Spleen (tissue), 11 donors: ENCODE results near the gene MARCHF2. TPM values are rescaled to one million over a fixed set of nuclear protein-coding genes. Genes with fewer than 3 reads are reported as not detected.

Experiments
- DNase-seq: peaks from one replicate; pipeline ENCODE4 v3.0.0-alpha.2; 2020
- H3K27ac ChIP-seq, 8 donors: fragments of 200-600 bp; sonication (generic) in 7 of 8; 1 replicate in 4 of 8; 2 replicates in 4 of 8; pipeline versions ENCODE4 v1.5.0 to v1.8.0; 2016 to 2021; ENCODE audit warnings: inconsistent platforms in 4 of 8, mild to moderate bottlenecking in 4 of 8, moderate library complexity in 1 of 8
- H3K27me3 ChIP-seq, 7 donors: fragments of 200-600 bp; sonication (generic) in 6 of 7; replicated peaks in 1 of 7; 1 replicate in 4 of 7; 2 replicates in 3 of 7; pipeline versions ENCODE4 v1.5.0 to v1.8.0; 2016 to 2021; ENCODE audit warnings: inconsistent platforms in 3 of 7, mild to moderate bottlenecking in 1 of 7
- H3K36me3 ChIP-seq, 6 donors: fragments of 200-600 bp; sonication (generic) in 5 of 6; 1 replicate in 4 of 6; 2 replicates in 2 of 6; pipeline versions ENCODE4 v1.5.0 to v1.8.0; 2016 to 2021; ENCODE audit warnings: inconsistent platforms in 2 of 6
- H3K4me1 ChIP-seq, 6 donors: fragments of 200-600 bp; sonication (generic) in 5 of 6; 1 replicate in 3 of 6; 2 replicates in 3 of 6; pipeline versions ENCODE4 v1.5.0 to v1.8.0; 2016 to 2021; ENCODE audit warnings: inconsistent platforms in 3 of 6
- H3K4me3 ChIP-seq, 8 donors: fragments of 200-600 bp; sonication (generic) in 7 of 8; 1 replicate in 4 of 8; 2 replicates in 4 of 8; pipeline versions ENCODE4 v1.5.0 to v1.8.0; 2016 to 2021; ENCODE audit warnings: inconsistent platforms in 4 of 8, mild to moderate bottlenecking in 4 of 8, moderate library complexity in 2 of 8
- H3K9me3 ChIP-seq, 8 donors: fragments of 200-600 bp; sonication (generic) in 7 of 8; 1 replicate in 4 of 8; 2 replicates in 4 of 8; pipeline versions ENCODE4 v1.5.0 to v1.8.0; 2016 to 2021; ENCODE audit warnings: inconsistent platforms in 4 of 8
- CTCF ChIP-seq, 11 experiments: fragments of 200-600 bp in 7 of 11; fragments of 450-650 bp in 4 of 11; sonication (generic) in 4 of 11; IDR thresholded peaks in 8 of 11; conservative IDR thresholded peaks in 3 of 11; 1 replicate in 7 of 11; 2 replicates in 4 of 11; pipeline versions ENCODE4 v1.4.0 to v1.8.0; 2016 to 2021; ENCODE audit warnings: antibody characterized with exemption in 11 of 11, inconsistent platforms in 4 of 11, mild to moderate bottlenecking in 1 of 11
- POLR2A ChIP-seq, 3 donors: fragments of 450-650 bp; IDR thresholded peaks; one replicate each; pipeline ENCODE4 v1.5.1; 2017; ENCODE audit warnings: antibody characterized with exemption in 3 of 3, mild to moderate bottlenecking in 1 of 3
- POLR2AphosphoS5 ChIP-seq, 3 donors: sonication (generic); formaldehyde crosslinking; IDR thresholded peaks; one replicate each; pipeline ENCODE4 v1.5.1; 2017; ENCODE audit warnings: antibody characterized with exemption in 3 of 3
- WGBS, 5 donors: extraction: QIAGEN DNeasy Blood & Tissue Kit in 3 of 5; methylation state at CpG; one replicate each; pipeline versions ENCODE4 v1.1.5 to v1.1.7; 2013 to 2018; 5-methylcytosine and 5-hydroxymethylcytosine counted together
- intact Hi-C: fragments of 100-400 bp; cut with DNase I; formaldehyde crosslinking; loops from one replicate; pipeline ENCODE4 v1.15.0; 2023; ENCODE audit warnings: low total_unique reads
- polyA plus RNA-seq, 3 donors: library from polyadenylated mRNA; stranded (reverse); fragments of 200-250 nt; gene quantifications; one replicate each; pipeline ENCODE4 v1.2.1, GENCODE V29; 2013
- total RNA-seq, 7 donors: library from RNA; depleted of rRNA in 3 of 7; stranded (reverse); fragments of >200 nt in 3 of 7; fragmentation: NEBNext Ultra II Directional in 4 of 7; extraction: Animal tissue kit (Norgen Biotek cat#: 25700) in 4 of 7; gene quantifications; one replicate each; pipeline versions ENCODE4 v1.1.0 to v1.2.1, GENCODE V29; 2016 to 2021
- donor health status: healthy with polysubstance abuse.
- donor health status: DM: no; HTN: no; CAD: no; lungs with moderate emphysema.
- donor health status: DM: no; HTN: no; CAD: no.
- donor health status: Bipolar disorder and iron deficiency.
- donor health status: healthy.
- donor health status: DM: no; HTN: no; CAD: no.
- donor health status: DM: yes; HTN: yes; CAD: no.

MARCHF2 gene
- total and polyA plus RNA-seq, 10 donors: 33.4 to 212 (median 67.2) TPM

- DNase-seq: no peak
- WGBS, 5 donors: 84 to 95% (median 90%) methylated on average over 9 to 10 of the region's 10 CpGs
- TF ChIP-seq CTCF (IDR thresholded peaks at IDR 0.05 in 8 of 11, conservative IDR thresholded peaks at IDR 0.05 in 3 of 11) (no peak), POLR2A (IDR thresholded peaks at IDR 0.05) (no peak), POLR2AphosphoS5 (IDR thresholded peaks at IDR 0.05) (no peak)
- Histone ChIP-seq H3K27me3 (no peaks in the 10 kb centered on the region), H3K36me3 (peaks cover 0 to 89% (median 26%) of the 10 kb centered on the region in 6 donors), H3K27ac (peak overlapping the region in 3 of 8 donors; percentile 14 to 99 (median 28)), H3K4me1 (peaks cover 16 to 78% (median 55%) of the 10 kb centered on the region in 6 donors), H3K9me3 (no peaks in the 10 kb centered on the region), H3K4me3 (no peak overlapping the region)
- intact Hi-C loops: no loop called here
Measured at GRCh38 chr19:8397746-8398310, 15.3 kb upstream of the MARCHF2 start.

- intact Hi-C loops: no loop called here
- DNase-seq: no peak
Measured at GRCh38 chr19:8398311-8398771, 14.8 kb upstream of the MARCHF2 start.

GRCh38 chr19:8399681-8400188, 13.4 kb upstream of the MARCHF2 start:
- TF ChIP-seq POLR2A (IDR thresholded peaks at IDR 0.05): no peak
- peak in 1 of 3 donors; percentile 35 for TF ChIP-seq POLR2AphosphoS5 (IDR thresholded peaks at IDR 0.05)
- no peak for TF ChIP-seq CTCF (IDR thresholded peaks at IDR 0.05 in 8 of 11, conservative IDR thresholded peaks at IDR 0.05 in 3 of 11)
- intact Hi-C loops: loop anchor here (10.0 kb wide), 1 partner anchor 45 kb away; no protein-coding TSS in a partner anchor
- H3K9me3 ChIP-seq: no peaks in the 10 kb centered on the region
- DNase-seq: no peak
- peak overlapping the region in 3 of 8 donors; percentile 11 to 56 (median 30) for H3K27ac ChIP-seq
- H3K27me3 ChIP-seq: no peaks in the 10 kb centered on the region
- H3K4me1 ChIP-seq: peaks cover 0 to 69% (median 39%) of the 10 kb centered on the region in 6 donors
- 88 to 96% (median 94%) methylated on average over 26 to 34 of the region's 34 CpGs for WGBS, 5 donors
- peaks cover 0 to 89% (median 45%) of the 10 kb centered on the region in 6 donors for H3K36me3 ChIP-seq
- no peak overlapping the region for H3K4me3 ChIP-seq

More at GRCh38 chr19:8398311-8398771, 14.8 kb upstream of the MARCHF2 start:
- Histone ChIP-seq H3K27me3 (no peaks in the 10 kb centered on the region), H3K36me3 (peaks cover 0 to 89% (median 31%) of the 10 kb centered on the region in 6 donors), H3K4me1 (peaks cover 12 to 76% (median 50%) of the 10 kb centered on the region in 6 donors), H3K27ac (peak overlapping the region in 1 of 8 donors; percentile 99), H3K9me3 (no peaks in the 10 kb centered on the region), H3K4me3 (no peak overlapping the region)
- 56 to 81% (median 62%) methylated on average over 6 to 9 of the region's 9 CpGs for WGBS, 5 donors
- TF ChIP-seq CTCF (IDR thresholded peaks at IDR 0.05 in 8 of 11, conservative IDR thresholded peaks at IDR 0.05 in 3 of 11): no peak
- TF ChIP-seq POLR2AphosphoS5 (IDR thresholded peaks at IDR 0.05): peak in 1 of 3 donors; percentile 10

GRCh38 chr19:8401981-8402411, 11.1 kb upstream of the MARCHF2 start:
- TF ChIP-seq POLR2A (IDR thresholded peaks at IDR 0.05): no peak
- peak in 2 of 3 donors; percentile 23 to 63 for TF ChIP-seq POLR2AphosphoS5 (IDR thresholded peaks at IDR 0.05)
- no peak for TF ChIP-seq CTCF (IDR thresholded peaks at IDR 0.05 in 8 of 11, conservative IDR thresholded peaks at IDR 0.05 in 3 of 11)
- Histone ChIP-seq H3K4me1 (peaks cover 0 to 50% (median 22%) of the 10 kb centered on the region in 6 donors), H3K27me3 (no peaks in the 10 kb centered on the region), H3K36me3 (peaks cover 0 to 91% (median 56%) of the 10 kb centered on the region in 6 donors), H3K9me3 (no peaks in the 10 kb centered on the region), H3K4me3 (no peak overlapping the region), H3K27ac (peak overlapping the region in 3 of 8 donors; percentile 18 to 54 (median 51))
- DNase-seq: no peak
- 92 to 97% (median 95%) methylated on average over 16 to 21 of the region's 21 CpGs for WGBS, 5 donors
- intact Hi-C loops: loop anchor here (10.0 kb wide), 1 partner anchor 47 kb away; no protein-coding TSS in a partner anchor
